ENCODE results near the gene DDX47. TPM values are rescaled to one million over a fixed set of nuclear protein-coding genes. Genes with fewer than 3 reads are reported as not detected.

The DDX47 gene
- total and polyA plus RNA-seq, 4 donors, result 20.2 to 37.2 (median 25.9) TPM

GRCh38 chr12:12803186-12803585 lies 10.0 kb upstream of the DDX47 start:
- Histone ChIP-seq H3K27me3 (ENCODE audit: control insufficient read depth in 4 of 4, insufficient read depth in 4 of 4, low read length in 3 of 4) (no peaks in the 10 kb centered on the region), H3K27ac (ENCODE audit: low read depth in 1 of 2, low read length in 2 of 2) (no peak overlapping the region), H3K9ac (ENCODE audit: low read depth in 1 of 2, low read length in 2 of 2) (no peak overlapping the region), H3K4me3 (ENCODE audit: low read depth in 1 of 3, low read length in 3 of 3) (no peak overlapping the region), H3K9me3 (ENCODE audit: control insufficient read depth in 4 of 4, low read length in 3 of 4) (no peaks in the 10 kb centered on the region), H3K36me3 (ENCODE audit: control insufficient read depth in 4 of 4, insufficient read depth in 3 of 4, low read depth in 1 of 4, low read length in 3 of 4) (no peaks in the 10 kb centered on the region), H3K4me1 (ENCODE audit: control insufficient read depth in 4 of 4, insufficient read depth in 4 of 4, low read length in 3 of 4) (no peaks in the 10 kb centered on the region)
- WGBS, result 76% methylated on average over 2 of the region's 2 CpGs
- TF ChIP-seq, protein P1, sequence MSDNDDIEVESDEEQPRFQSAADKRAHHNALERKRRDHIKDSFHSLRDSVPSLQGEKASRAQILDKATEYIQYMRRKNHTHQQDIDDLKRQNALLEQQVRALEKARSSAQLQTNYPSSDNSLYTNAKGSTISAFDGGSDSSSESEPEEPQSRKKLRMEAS (IDR thresholded peaks at IDR 0.05), result no peak
- TF ChIP-seq JUND (IDR thresholded peaks at IDR 0.05), result peak in 1 of 2 donors; percentile 47
- DNase-seq (ENCODE audit: low spot score), result no peak

DNA sequence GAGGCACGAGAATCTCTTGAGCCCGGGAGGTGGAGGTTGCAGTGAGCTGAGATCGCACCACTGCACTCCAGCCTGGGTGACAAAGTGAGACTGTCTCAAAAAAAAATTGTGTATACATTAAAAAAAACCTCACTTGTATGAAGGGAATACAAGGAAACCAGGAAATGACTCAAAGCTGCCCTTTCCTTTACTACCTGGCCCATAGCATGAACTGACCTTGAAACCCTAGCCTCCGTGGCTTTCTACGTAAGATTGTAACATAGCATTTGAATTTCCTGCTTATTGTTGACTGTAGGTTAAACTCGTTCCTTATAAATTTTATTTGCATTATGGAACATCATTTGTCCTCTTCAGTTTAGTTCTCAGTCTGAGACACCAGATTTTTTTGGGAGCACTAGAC lies 9.1 kb upstream of the DDX47 start:
- DNase-seq (ENCODE audit: low spot score), result no peak
- Histone ChIP-seq H3K9me3 (ENCODE audit: control insufficient read depth in 4 of 4, low read length in 3 of 4) (no peaks in the 10 kb centered on the region), H3K9ac (ENCODE audit: low read depth in 1 of 2, low read length in 2 of 2) (no peak overlapping the region), H3K4me3 (ENCODE audit: low read depth in 1 of 3, low read length in 3 of 3) (no peak overlapping the region), H3K27ac (ENCODE audit: low read depth in 1 of 2, low read length in 2 of 2) (no peak overlapping the region), H3K36me3 (ENCODE audit: control insufficient read depth in 4 of 4, insufficient read depth in 3 of 4, low read depth in 1 of 4, low read length in 3 of 4) (no peaks in the 10 kb centered on the region), H3K27me3 (ENCODE audit: control insufficient read depth in 4 of 4, insufficient read depth in 4 of 4, low read length in 3 of 4) (no peaks in the 10 kb centered on the region), H3K4me1 (ENCODE audit: control insufficient read depth in 4 of 4, insufficient read depth in 4 of 4, low read length in 3 of 4) (peaks cover 0 to 2% (median 0%) of the 10 kb centered on the region in 4 donors)
- TF ChIP-seq JUND (IDR thresholded peaks at IDR 0.05) (no peak), RAD21 (IDR thresholded peaks at IDR 0.05) (no peak), TAF1 (conservative IDR thresholded peaks at IDR 0.05) (no peak), ZBTB33 (IDR thresholded peaks at IDR 0.05) (no peak), GABPA (IDR thresholded peaks at IDR 0.05 in 1 of 2, conservative IDR thresholded peaks at IDR 0.05 in 1 of 2) (no peak), EGR1 (IDR thresholded peaks at IDR 0.05; ENCODE audit: low read depth in 2 of 2) (no peak), HNF4A (conservative IDR thresholded peaks at IDR 0.05) (no peak)
- WGBS, result 74% methylated on average over 6 of the region's 6 CpGs

GRCh38 chr12:12804432-12804886 lies 8.7 kb upstream of the DDX47 start:
- no peak for DNase-seq (ENCODE audit: low spot score)
- Histone ChIP-seq H3K4me1 (ENCODE audit: control insufficient read depth in 4 of 4, insufficient read depth in 4 of 4, low read length in 3 of 4) (peaks cover 0 to 2% (median 0%) of the 10 kb centered on the region in 4 donors), H3K27ac (ENCODE audit: low read depth in 1 of 2, low read length in 2 of 2) (no peak overlapping the region), H3K4me3 (ENCODE audit: low read depth in 1 of 3, low read length in 3 of 3) (no peak overlapping the region), H3K9ac (ENCODE audit: low read depth in 1 of 2, low read length in 2 of 2) (no peak overlapping the region), H3K36me3 (ENCODE audit: control insufficient read depth in 4 of 4, insufficient read depth in 3 of 4, low read depth in 1 of 4, low read length in 3 of 4) (no peaks in the 10 kb centered on the region), H3K9me3 (ENCODE audit: control insufficient read depth in 4 of 4, low read length in 3 of 4) (no peaks in the 10 kb centered on the region), H3K27me3 (ENCODE audit: control insufficient read depth in 4 of 4, insufficient read depth in 4 of 4, low read length in 3 of 4) (no peaks in the 10 kb centered on the region)
- TF ChIP-seq FOXA2 (IDR thresholded peaks at IDR 0.05) (no peak), NR2F2 (IDR thresholded peaks at IDR 0.05) (no peak), EGR1 (IDR thresholded peaks at IDR 0.05; ENCODE audit: low read depth in 2 of 2) (no peak), GABPA (IDR thresholded peaks at IDR 0.05 in 1 of 2, conservative IDR thresholded peaks at IDR 0.05 in 1 of 2) (no peak), RXRA (IDR thresholded peaks at IDR 0.05) (no peak), HNF4G (IDR thresholded peaks at IDR 0.05) (no peak), SP1 (IDR thresholded peaks at IDR 0.05) (no peak), YY1 (IDR thresholded peaks at IDR 0.05) (no peak), FOXA1 (IDR thresholded peaks at IDR 0.05) (no peak), HNF4A (conservative IDR thresholded peaks at IDR 0.05) (no peak), TAF1 (conservative IDR thresholded peaks at IDR 0.05) (no peak)
- TF ChIP-seq, protein P1 (IDR thresholded peaks at IDR 0.05), result no peak
- TF ChIP-seq, protein P2, sequence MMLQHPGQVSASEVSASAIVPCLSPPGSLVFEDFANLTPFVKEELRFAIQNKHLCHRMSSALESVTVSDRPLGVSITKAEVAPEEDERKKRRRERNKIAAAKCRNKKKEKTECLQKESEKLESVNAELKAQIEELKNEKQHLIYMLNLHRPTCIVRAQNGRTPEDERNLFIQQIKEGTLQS (IDR thresholded peaks at IDR 0.05), result no peak
- TF ChIP-seq, protein P3, sequence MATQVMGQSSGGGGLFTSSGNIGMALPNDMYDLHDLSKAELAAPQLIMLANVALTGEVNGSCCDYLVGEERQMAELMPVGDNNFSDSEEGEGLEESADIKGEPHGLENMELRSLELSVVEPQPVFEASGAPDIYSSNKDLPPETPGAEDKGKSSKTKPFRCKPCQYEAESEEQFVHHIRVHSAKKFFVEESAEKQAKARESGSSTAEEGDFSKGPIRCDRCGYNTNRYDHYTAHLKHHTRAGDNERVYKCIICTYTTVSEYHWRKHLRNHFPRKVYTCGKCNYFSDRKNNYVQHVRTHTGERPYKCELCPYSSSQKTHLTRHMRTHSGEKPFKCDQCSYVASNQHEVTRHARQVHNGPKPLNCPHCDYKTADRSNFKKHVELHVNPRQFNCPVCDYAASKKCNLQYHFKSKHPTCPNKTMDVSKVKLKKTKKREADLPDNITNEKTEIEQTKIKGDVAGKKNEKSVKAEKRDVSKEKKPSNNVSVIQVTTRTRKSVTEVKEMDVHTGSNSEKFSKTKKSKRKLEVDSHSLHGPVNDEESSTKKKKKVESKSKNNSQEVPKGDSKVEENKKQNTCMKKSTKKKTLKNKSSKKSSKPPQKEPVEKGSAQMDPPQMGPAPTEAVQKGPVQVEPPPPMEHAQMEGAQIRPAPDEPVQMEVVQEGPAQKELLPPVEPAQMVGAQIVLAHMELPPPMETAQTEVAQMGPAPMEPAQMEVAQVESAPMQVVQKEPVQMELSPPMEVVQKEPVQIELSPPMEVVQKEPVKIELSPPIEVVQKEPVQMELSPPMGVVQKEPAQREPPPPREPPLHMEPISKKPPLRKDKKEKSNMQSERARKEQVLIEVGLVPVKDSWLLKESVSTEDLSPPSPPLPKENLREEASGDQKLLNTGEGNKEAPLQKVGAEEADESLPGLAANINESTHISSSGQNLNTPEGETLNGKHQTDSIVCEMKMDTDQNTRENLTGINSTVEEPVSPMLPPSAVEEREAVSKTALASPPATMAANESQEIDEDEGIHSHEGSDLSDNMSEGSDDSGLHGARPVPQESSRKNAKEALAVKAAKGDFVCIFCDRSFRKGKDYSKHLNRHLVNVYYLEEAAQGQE (IDR thresholded peaks at IDR 0.05), result no peak
- WGBS, result 83% methylated on average over 6 of the region's 6 CpGs
